SK-MEL-5 (cell line): Measurements from ENCODE around the gene TMCC1. TPM values are rescaled to one million over a fixed set of nuclear protein-coding genes. Genes with fewer than 3 reads are reported as not detected.
A peak's percentile ranks its signal among the peaks of the same experiment; 100 is the strongest.

ENCODE experiments used
- DNase-seq: peaks from one replicate; pipeline ENCODE4 v3.0.0-alpha.2; 2016; ENCODE audit warnings: low read depth, low spot score
- in situ Hi-C: cut with HindIII; loops from 2 replicates; pipeline ENCODE4 v1.10.0; 2016; ENCODE audit warnings: low sequenced_read_pairs, high pct_unique_total_duplicates, low pct_unique_long_range_greater_than_20kb
- polyA plus RNA-seq, 2 experiments: library from polyadenylated mRNA; depleted of rRNA; stranded (reverse); fragments of >200 nt; gene quantifications; 2 replicates each; pipeline ENCODE4 v1.2.3, GENCODE V29; 2015
- total RNA-seq: library from RNA; depleted of rRNA; stranded (reverse); fragments of >200 nt; shearing (Covaris generic); gene quantifications from 2 replicates; pipeline ENCODE4 v1.2.3, GENCODE V29; 2014; rRNA removed

The TMCC1 gene
- 9.2 and 10.6 TPM in 2 replicates for total RNA-seq
- polyA plus RNA-seq (2015; cell fraction: cytosol; rRNA removed) = 11.7 and 16.5 TPM in 2 replicates
- 3.8 and 4.1 TPM in 2 replicates for polyA plus RNA-seq (2015; cell fraction: nucleus; rRNA removed)

- peak; percentile 84 for DNase-seq
- in situ Hi-C loops = no loop called here
Measured at GRCh38 chr3:129893581-129894070, at the start of gene TMCC1. Gene TMCC1, minus strand, starts transcription at chr3:129893711.

- DNase-seq = no peak
- in situ Hi-C loops = no loop called here
Measured at GRCh38 chr3:129943020-129943419, 49.5 kb upstream of the TMCC1 start.

- DNase-seq = peak; percentile 83
- in situ Hi-C loops = no loop called here
Measured at GRCh38 chr3:129942296-129942695, 48.8 kb upstream of the TMCC1 start.

GRCh38 chr3:129940086-129940485 is 46.6 kb upstream of the TMCC1 start:
- DNase-seq = no peak
- in situ Hi-C loops = no loop called here

GRCh38 chr3:129938140-129938930 is 44.8 kb upstream of the TMCC1 start:
- no peak for DNase-seq
- in situ Hi-C loops = no loop called here

GRCh38 chr3:129937717-129938116 is 44.2 kb upstream of the TMCC1 start:
- in situ Hi-C loops = no loop called here

GRCh38 chr3:129936757-129937156 is 43.2 kb upstream of the TMCC1 start:
- in situ Hi-C loops = no loop called here
- peak; percentile 89 for DNase-seq

More at GRCh38 chr3:129937717-129938116, 44.2 kb upstream of the TMCC1 start:
- DNase-seq = no peak

- DNase-seq = peak; percentile 58
- in situ Hi-C loops = no loop called here
Measured at GRCh38 chr3:129934234-129935123, 41.0 kb upstream of the TMCC1 start.

GRCh38 chr3:129933471-129933870 is 40.0 kb upstream of the TMCC1 start:
- in situ Hi-C loops = no loop called here
- DNase-seq = no peak

GRCh38 chr3:129929383-129929782 is 35.9 kb upstream of the TMCC1 start:
- in situ Hi-C loops = no loop called here
- DNase-seq = no peak

GRCh38 chr3:129927072-129927471 is 33.6 kb upstream of the TMCC1 start:
- in situ Hi-C loops = no loop called here
- no peak for DNase-seq

GRCh38 chr3:129919806-129920205 is 26.3 kb upstream of the TMCC1 start:
- in situ Hi-C loops = no loop called here
- no peak for DNase-seq

GRCh38 chr3:129919357-129919756 is 25.8 kb upstream of the TMCC1 start:
- in situ Hi-C loops = no loop called here
- no peak for DNase-seq

- DNase-seq = no peak
- in situ Hi-C loops = no loop called here
Measured at GRCh38 chr3:129918461-129918860, 24.9 kb upstream of the TMCC1 start.

- in situ Hi-C loops = no loop called here
Measured at GRCh38 chr3:129917423-129918007, 24.0 kb upstream of the TMCC1 start.

GRCh38 chr3:129913618-129914017 is 20.1 kb upstream of the TMCC1 start:
- no peak for DNase-seq
- in situ Hi-C loops = no loop called here

More at GRCh38 chr3:129917423-129918007, 24.0 kb upstream of the TMCC1 start:
- no peak for DNase-seq

GRCh38 chr3:129911261-129911861 is 17.9 kb upstream of the TMCC1 start:
- in situ Hi-C loops = no loop called here
- no peak for DNase-seq
